Left lobe of liver (tissue), 2 donors: ENCODE measurements around the gene LRSAM1. TPM values are rescaled to one million over a fixed set of nuclear protein-coding genes. Genes with fewer than 3 reads are reported as not detected.
A peak's percentile ranks its signal among the peaks of the same experiment; 100 is the strongest.

ENCODE experiments used
- ATAC-seq: fragments of 200-7000 bp; cut with Tn5 transposase; one replicate; pipeline ENCODE4 v1.9.1; 2020; ENCODE audit warnings: mild to moderate bottlenecking, moderate library complexity
- DNase-seq: peaks from one replicate; pipeline ENCODE4 v3.0.0-alpha.2; 2020; ENCODE audit warnings: low spot score
- total RNA-seq: library from RNA; stranded (reverse); gene quantifications from one replicate; pipeline ENCODE4 v1.2.1, GENCODE V29; 2021
- donor health status: DM: no; HTN: no; CAD: no; lungs with moderate emphysema.
- donor health status: DM: no; HTN: yes; CAD: no.

Gene LRSAM1
- total RNA-seq, 1 donor from 2014 or later, result 10.9 TPM

- no peak for DNase-seq
- ATAC-seq, result peak; percentile 46
These were observed 26.7 kb upstream of the LRSAM1 start for GRCh38 chr9:127424676-127424999.

- DNase-seq, result no peak
- no peak for ATAC-seq
These were observed 24.6 kb upstream of the LRSAM1 start for GRCh38 chr9:127426756-127427155.

- ATAC-seq (no peak), DNase-seq (no peak)
These were observed 23.0 kb upstream of the LRSAM1 start for GRCh38 chr9:127428348-127428747.

GRCh38 chr9:127430415-127430814 is 20.9 kb upstream of the LRSAM1 start:
- ATAC-seq, result no peak
- no peak for DNase-seq

- DNase-seq, result no peak
These were observed 13.6 kb upstream of the LRSAM1 start for GRCh38 chr9:127437497-127438264.

GRCh38 chr9:127438394-127438793 is 12.9 kb upstream of the LRSAM1 start:
- ATAC-seq, result no peak
- no peak for DNase-seq

More at GRCh38 chr9:127437497-127438264, 13.6 kb upstream of the LRSAM1 start:
- ATAC-seq, result no peak

- DNase-seq, result no peak
- no peak for ATAC-seq
These were observed 6.9 kb upstream of the LRSAM1 start for GRCh38 chr9:127444283-127444920.

GRCh38 chr9:127444921-127445850 is 6.1 kb upstream of the LRSAM1 start:
- peak; percentile 52 for ATAC-seq
- DNase-seq, result no peak

GRCh38 chr9:127445851-127446712 is 5.2 kb upstream of the LRSAM1 start:
- DNase-seq (no peak), ATAC-seq (no peak)

GRCh38 chr9:127446713-127447415 is 4.4 kb upstream of the LRSAM1 start:
- DNase-seq, result no peak
- ATAC-seq, result no peak

- DNase-seq, result no peak
- ATAC-seq, result no peak
These were observed 3.7 kb upstream of the LRSAM1 start for GRCh38 chr9:127447416-127448111.

GRCh38 chr9:127448112-127448805 is 3.1 kb upstream of the LRSAM1 start:
- ATAC-seq (no peak), DNase-seq (no peak)

- DNase-seq (no peak), ATAC-seq (no peak)
These were observed 1.9 kb upstream of the LRSAM1 start for GRCh38 chr9:127449332-127449966.

GRCh38 chr9:127450243-127450760 is 1.0 kb upstream of the LRSAM1 start:
- no peak for DNase-seq
- ATAC-seq, result peak; percentile 3

GRCh38 chr9:127451608-127451857 is 223 bp downstream of the LRSAM1 start:
- DNase-seq, result no peak
- ATAC-seq, result no peak

- peak; percentile 58 for DNase-seq
- peak; percentile 32 for ATAC-seq
These were observed 747 bp downstream of the LRSAM1 start for GRCh38 chr9:127451858-127452656.

GRCh38 chr9:127452691-127453090 is 1.4 kb downstream of the LRSAM1 start:
- DNase-seq (peak; percentile 96), ATAC-seq (peak; percentile 60)
